CD4-positive, alpha-beta T cell treated with Interleukin-15 for 4 hours (primary cell): ENCODE data around the gene CYP2C9.
"Not testable (repeated sequence)": the region's sequence is repeated elsewhere in the genome, so short reads cannot be mapped to it uniquely, and the experiment has no call there.

Source experiments
- DNase-seq: peaks from one replicate; pipeline ENCODE4 v3.0.0-alpha.2; 2020; ENCODE audit warnings: low spot score

CYP2C9 gene

DNA sequence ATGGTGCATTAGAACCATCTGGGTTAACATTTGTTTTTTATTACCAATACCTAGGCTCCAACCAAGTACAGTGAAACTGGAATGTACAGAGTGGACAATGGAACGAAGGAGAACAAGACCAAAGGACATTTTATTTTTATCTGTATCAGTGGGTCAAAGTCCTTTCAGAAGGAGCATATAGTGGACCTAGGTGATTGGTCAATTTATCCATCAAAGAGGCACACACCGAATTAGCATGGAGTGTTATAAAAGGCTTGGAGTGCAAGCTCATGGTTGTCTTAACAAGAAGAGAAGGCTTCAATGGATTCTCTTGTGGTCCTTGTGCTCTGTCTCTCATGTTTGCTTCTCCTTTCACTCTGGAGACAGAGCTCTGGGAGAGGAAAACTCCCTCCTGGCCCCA, at the start of gene CYP2C9:
CYP2C9 (plus strand) TSS at position 276 of the 400 bp plus-strand sequence; CDS start at position 301, 25 bp downstream.
- DNase-seq: no peak

DNA sequence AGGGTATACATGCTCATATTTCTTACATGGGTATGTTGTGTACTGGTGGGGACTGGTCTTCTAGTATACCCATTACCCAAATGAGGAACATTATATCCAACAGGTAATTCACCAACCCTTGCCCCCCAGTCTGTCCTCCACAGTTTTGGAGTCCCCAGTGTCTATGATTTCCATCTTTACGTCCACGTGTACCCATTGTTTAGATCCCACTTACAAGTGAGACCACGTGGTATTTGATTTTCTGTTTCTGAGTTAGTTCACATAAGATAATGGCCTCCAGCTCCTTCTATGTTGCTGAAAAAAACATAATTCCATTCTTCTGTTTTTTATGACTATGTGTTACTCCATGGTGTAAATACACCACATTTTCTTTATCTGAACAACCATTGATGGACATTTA, 49.3 kb upstream of the CYP2C9 start:
- no peak for DNase-seq

DNA sequence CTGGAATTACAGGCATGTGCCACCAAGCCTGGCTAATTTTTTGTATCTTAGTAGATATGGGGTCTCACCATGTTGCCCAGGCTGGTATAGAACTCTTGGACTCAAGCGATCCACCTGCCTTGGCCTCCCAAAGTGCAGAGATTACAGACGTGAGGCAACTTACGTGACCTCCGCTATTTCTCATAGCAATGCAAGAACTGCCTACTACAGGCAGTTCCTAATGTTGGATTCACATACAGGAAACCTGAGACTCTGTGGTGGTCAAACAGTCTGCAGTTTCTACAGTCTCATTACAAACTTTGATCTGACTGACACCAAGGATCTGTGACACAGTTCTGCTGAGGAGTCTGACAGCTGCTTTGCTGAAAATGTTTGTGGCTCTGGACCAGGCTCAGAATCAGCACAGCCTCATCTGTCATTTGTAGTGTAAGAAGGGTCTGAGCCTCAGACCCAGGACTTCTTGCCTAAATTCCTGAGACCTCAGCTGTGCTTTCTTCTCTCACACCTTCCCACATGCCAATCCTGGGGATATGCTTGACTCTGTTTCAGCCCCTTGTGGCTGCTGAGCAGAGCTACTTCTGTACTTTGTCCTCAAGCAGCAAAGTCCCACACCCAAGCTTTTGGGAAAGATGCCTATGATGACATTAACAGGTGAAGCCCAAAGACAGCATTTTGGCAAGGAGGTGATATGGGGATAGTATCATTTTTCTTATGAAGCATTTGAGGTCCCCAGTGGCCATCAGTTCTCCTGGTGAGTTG, 48.0 kb upstream of the CYP2C9 start:
- no peak for DNase-seq

DNA sequence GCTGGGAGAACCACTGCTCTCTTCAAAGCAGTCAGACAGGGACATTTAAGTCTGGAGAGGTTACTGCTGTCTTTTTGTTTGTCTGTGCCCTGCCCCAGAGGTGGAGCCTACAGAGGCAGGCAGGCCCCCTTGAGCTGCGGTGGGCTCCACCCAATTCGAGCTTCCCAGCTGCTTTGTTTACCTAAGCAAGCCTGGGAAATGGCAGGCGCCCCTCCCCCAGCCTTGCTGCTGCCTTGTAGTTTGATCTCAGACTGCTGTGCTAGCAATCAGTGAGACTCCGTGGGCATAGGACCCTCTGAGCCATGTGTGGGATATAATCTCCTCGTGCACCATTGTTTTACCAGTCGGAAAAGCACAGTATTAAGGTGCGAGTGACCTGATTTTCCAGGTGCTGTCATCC, 40.0 kb upstream of the CYP2C9 start:
- not testable (repeated sequence) for DNase-seq

DNA sequence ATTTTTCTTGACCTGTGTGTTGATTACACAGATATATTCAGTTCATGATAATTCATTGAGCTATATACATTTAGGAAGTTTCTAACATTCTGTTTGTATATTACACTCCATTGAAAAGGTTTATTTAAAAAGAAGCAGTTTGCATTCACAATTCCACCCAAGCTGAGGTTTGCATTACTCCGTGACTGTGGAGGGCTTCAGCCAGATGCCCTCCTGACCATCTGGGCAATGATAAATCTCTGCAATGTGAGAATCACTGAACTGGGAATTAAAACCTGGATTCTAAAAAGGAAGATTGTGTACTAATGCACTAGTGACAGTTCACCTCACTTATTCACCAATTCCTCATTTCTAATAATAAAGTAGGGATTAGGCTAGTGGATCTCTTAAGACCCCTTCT, 36.4 kb upstream of the CYP2C9 start:
- DNase-seq: no peak

DNA sequence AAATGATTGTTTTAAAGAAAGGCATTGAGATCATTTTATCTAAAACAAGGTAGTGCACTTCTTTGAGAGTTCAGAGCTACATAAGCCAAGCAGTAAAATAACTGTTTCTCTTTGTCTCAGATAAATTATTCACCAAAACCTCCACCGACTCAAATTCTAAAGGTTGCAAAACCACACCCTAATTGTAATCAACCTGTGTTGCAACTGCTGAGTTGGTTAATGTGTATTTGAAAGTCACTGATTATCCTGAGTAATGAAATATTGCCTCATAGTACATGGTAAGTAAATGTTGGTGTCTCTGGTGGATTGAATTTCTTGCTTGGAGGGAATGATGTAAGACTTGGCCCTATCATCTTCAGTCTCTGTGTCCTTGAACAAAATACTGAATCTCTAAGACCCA, 35.9 kb upstream of the CYP2C9 start:
- no peak for DNase-seq

DNA sequence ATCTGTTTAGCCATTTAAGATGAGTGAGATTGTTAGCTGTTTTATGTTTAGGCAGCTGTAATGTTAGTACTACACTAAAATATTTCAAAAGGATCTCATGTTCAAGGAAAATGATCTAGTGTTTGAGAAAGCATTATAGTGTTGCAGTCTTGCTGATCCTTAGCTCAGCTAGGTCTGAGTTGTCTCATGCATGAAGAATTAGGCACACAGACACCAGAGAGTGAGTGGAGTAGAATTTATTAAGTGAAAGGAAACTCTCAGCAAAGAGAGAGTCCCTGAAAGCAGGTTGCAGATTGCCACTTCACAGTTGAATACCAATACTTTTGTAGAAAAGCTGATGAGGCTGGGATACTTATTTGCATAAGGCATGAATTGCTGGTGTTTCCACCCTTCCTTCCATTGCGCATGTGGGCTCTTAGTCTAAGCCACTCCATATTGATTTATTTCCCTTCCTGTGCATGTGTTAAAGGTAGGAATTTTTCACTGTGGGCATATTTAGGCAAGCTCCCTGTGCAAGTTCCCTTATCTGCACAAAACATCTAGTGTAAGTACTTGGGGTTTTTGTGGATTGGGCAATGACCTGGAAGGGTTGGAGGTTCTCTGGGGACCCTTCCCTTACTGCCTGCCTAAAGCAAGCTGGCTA, 33.8 kb upstream of the CYP2C9 start:
- DNase-seq: not testable (repeated sequence)

DNA sequence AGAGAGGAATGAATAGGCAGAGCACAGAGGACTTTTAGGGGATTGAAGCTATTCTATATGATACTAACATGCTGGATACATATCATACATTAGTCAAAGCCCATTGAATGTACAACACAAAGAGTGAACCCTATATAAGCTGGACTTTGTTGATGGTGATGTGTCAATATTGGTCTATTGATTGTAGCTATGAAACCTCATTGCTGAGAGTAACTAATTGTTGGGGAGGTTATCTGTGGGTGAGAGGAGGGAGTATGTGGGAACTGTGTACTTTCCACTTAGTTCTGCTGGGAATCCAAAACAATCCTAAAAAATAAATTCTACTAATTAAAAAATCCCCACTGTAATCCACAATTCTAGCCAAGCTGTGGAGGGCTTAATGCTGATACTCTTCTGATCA, 22.0 kb upstream of the CYP2C9 start:
- no peak for DNase-seq

DNA sequence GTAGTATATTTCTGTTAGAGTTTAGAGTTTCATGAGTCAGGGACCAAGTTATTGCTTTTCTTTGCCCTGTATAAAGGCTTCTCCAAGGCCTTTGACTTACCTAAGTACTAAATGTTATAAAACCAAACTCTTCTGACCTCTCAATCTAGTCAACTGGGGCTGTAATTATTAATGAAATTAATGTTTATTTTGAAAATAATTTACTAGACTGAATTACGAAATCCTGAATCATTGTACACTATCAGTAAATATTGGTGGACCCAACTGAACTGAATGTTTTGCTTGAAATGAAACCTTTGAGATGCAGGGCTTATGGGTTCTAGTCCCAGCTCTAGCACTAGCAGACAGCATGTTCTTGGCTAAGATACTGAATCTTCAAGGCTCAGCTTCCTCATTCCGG, 1.7 kb upstream of the CYP2C9 start:
- no peak for DNase-seq

DNA sequence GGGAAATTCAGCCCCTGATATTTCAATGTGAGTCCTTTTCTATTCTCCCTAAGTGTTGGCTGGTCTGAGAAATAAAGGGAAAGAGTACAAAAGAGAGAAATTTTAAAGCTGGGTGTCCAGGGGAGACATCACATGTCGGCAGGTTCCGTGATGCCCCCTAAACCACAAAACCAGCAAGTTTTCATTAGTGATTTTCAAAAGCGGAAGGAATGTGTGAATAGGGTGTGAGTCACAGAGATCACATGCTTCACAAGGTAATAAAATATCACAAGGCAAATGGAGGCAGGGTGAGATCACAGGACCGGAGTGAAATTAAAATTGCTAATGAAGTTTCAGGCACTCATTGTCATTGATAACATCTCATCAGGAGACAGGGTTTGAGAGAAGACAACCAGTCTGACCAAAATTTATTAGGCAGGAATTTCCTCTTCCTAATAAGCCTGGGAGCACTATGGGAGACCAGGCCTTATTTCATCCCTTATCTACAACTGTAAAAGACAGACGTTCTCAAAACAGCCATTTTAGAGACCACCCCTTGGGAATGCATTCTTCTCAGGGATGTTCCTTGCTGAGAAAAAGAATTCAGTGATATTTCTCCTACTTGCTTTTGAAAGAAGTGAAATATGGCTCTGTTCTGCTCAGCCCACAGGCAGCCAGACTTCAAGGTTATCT, 5.1 kb downstream of the CYP2C9 start:
- DNase-seq: not testable (repeated sequence)

DNA sequence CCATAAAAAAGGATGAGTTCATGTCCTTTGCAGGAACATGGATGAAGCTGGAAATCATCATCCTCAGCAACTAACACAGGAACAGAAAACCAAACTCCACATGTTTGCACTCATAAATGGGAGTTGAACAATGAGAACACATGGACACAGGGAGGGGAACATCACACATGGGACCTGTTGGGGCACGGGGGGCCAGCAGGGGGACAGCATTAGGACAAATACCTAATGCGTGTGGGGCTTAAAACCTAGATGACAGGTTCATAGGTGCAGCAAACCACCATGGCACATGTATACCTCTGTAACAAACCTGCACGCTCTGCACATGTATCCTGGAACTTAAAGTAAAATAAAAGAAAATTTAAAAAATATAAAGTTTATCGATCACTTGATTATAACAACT, 7.7 kb downstream of the CYP2C9 start:
- DNase-seq: not testable (repeated sequence)

DNA sequence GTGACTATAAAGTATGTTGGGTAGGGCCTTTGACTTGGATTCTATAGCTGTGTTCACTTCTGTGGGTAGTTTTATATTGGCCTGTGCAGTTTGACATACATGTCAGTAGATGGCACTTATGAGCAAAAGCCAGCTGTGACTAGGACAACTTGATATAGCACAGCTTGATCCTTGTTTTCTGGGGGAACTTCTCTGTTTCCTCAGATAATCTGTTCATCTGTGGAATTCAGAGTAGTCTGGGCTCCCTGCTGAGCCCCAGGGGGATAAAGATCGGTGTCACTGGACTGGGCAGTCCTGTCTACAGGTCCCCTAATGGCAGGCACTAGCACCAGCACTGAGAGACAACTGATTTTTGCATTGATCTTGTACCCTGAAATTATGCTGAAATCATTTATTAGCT, 25.4 kb downstream of the CYP2C9 start:
- no peak for DNase-seq

DNA sequence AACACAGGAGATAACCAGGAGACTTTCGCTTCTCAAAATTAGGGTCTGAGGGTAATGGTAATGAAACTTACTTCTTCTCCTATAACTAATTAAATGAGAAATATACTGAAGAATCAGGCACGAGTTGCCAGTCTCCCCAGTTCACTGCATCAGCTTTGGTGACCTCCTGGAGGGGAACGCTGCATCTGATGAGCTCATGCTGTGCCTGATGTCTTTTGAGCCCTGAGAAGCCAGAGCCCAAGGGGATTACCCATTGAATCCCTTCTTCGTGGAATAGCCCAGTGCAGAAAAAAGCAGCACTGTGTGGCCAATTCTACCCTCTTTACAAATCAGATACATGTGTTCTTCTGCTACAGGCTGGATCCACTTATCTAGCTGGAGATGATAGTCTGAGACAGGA, 45.1 kb downstream of the CYP2C9 start:
- DNase-seq: no peak

DNA sequence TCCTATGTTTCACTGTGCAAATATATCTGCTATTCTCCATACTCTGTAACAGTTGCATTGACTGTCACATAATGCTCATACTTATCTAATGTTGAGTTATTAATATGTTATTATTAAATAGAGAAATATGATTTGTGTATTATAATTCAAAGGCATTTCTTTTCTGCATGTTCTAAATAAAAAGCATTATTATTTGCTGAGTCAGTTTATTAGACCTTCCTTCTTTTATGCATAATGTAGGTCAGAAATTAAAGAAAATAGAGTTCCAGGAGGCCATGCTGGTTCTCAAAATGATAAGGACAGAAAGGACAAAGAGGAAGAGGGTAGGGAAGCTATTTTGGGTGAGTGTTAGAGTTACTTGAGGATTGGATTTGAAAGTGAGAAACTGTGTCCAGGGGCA, 50.7 kb downstream of the CYP2C9 start:
- DNase-seq: no peak

DNA sequence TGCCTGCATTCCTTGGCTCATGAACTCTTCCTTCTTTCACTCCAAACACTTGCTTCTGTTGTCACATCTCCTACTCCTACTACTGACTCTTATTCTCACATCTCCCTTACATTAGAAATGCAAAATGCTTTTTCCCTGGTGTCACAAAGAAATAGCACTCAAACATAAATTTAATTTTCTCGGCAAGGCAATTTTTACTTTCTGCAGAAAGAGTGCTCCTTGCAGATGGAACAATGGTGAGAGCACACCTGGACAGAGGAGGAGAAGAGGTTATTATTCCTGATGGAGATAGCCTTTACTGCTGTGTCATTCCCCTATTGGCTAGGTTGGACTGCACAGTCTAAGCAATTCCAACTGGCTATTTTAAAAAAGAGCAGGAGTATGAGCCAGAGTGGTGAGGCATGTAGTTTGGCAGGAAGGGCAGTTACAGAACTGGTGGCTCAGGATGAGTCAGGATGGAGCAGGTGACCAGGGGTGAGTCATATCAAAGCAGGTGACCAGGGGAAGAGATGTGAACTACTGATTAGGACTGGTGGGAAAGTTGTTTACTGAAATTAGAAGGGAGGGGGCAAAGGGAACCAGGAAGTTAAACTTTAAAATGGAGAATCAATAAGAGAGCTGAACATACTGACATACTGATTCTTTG, 52.9 kb downstream of the CYP2C9 start:
- DNase-seq: no peak

DNA sequence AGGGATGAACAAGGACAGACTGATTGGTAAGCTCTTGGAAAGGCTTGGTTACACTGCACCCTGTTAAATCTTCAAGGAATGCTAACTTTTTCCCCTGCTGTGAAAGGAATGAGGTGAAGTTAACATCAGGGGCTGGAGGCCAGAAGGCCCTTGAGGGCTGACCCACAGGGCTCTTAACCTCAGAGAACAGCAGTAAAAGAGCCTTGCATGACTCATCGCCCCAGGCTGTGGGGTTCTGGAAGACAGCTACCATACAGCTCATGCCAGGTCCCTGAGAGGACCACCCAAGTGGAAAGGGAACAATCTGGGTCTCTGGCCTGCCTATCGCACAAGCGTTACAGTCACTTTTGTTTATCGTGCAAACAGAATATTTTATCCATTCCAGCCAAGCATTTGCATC, 54.4 kb downstream of the CYP2C9 start:
- DNase-seq: no peak

DNA sequence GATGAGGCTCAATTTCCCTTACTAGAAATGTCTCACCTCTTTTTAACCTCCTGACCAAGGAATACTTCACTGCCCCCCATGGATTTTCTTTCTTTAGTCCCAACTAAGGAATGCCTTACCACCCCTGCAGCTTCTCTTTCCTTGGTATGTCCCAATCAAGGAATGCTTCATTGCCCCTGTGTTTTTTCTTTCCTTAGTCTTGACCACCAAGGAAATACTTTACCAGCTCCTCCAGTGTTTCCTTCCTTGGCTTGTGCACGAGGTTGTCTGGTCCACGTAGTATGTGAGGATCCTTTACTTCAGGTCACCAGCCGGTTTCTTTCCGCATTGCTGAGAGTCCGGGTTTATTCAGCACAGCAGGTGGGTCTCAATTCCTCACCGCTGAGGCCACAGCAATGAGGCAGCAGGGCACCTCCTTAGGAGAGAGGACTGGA, 59.3 kb downstream of the CYP2C9 start:
- no peak for DNase-seq

DNA sequence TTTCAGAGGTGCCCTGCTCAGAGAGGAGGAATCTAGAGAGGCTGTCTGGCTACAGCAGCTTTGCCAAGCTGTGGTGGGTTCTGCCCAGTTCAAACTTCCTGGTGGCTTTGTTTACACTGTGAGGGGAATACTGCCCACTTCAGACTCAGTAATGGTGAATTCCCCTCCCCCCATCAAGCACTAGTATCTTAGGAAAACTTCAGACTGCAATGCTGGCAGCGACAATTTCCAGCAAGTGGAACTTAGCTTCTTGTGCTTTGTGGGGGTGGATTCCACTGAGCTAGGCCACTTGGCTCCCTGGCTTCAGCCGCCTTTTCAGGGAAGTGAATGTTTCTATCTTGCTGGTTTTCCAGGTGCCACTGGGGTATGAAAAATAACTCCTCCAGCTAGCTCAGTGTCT, 88.0 kb downstream of the CYP2C9 start:
- DNase-seq: no peak

DNA sequence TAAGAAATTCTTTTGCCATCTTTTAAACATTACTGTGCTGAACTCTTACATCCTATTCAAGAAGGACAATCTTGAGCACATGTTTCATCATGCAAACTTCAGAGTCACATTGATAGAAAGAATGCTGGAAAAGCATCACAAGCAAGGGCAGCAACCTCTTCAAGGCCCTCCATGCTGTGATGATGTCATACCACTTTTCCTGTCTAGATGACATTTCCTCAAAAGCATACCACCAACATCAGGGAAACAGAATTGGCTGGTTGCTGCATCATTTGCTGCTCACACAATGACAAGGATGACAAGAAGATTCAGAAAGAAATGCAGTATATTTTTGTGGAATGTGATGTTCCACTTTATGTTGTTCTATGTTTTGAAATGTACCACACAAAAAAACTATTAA, 93.2 kb downstream of the CYP2C9 start:
- DNase-seq: no peak

DNA sequence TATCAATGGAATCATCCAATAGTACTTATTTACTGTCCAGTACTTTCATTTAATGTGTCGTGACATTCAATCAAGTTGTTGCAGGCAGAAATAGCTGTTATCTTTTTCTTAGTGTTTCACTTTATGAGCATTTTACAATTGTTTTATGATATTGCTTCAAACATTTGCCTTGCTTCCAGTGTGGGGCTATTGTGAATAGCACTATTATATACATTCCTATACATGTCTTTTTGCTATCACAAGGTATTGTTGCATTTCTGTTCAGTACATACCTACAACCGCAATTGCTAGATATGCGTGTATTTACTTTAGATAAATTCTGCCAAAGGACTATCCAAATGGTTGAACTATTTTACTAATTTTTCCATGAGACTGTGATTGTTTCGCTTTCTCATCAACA, 95.9 kb downstream of the CYP2C9 start:
- no peak for DNase-seq

DNA sequence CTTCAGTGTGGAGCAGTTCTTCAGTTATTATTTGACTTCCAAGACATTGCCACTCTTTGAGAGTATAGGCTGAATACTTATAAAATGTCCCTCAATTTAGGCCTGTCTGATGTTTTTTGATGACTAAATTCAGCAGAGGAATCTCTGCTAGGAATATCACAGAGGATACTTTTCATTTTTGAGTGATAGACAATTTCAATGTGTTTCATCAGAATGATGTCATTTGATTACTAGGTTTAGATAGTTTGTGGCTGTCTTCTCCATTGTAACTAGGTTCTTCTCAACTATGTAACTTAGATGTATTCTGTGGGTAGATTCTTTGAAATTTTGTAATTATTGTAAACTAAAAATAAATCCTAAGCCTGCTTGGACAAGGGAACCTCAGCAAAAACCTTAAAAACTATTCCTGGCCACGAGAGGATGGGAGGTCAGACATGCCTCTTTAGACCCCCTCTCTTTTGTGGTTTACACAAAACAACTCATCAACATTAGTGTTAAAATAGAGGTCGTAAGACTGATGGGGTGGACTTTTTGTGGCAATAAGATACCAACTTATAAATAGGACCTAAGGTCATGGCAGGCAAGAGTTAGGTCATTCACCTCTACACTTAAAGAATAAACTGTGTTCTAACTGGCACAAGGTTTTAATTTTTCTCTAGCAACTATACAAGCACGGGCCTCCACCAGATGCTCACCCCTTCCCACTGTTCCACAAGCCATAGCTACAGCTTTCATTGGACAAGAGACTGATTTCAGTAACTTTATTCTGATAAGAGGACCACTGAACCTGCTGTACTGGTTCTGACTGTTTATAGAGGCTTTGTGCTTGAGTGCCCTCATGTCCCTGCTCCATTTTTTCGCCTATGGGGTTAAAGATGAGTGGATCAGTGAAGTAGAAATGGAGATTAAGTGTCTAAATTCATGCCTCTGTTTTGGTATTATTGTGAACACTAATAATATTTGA, 97.2 kb downstream of the CYP2C9 start:
- no peak for DNase-seq

DNA sequence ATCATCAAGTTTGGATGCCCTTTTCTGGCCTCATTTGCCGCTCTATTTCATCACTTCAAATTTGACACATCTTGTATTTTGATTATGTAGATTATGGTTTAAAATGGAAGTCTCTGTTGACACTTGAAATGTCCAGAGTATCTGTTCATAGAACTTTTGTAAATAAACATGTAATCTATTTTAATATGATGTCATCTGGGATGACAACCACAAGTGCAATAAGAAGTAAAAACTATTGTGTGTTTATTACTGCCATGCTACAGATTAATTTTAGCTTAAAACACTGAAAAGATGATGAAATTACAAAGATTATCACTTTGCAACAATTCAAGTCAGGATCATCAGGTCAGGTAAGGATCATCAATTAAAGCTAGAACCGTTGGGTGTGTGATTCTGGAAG, 100.8 kb downstream of the CYP2C9 start:
- no peak for DNase-seq
